HL-60 (cell line): ENCODE results near the gene METTL9.

Source experiments
- DNase-seq, 2 experiments: peaks; one replicate each; pipeline ENCODE4 v3.0.0-alpha.2; 2010 to 2020; ENCODE audit warnings: low read depth in 1 of 2, low spot score in 1 of 2
- H3K27ac ChIP-seq: fragments of 250-450 bp; sonication (Bioruptor Pico); replicated peaks from 2 replicates; pipeline ENCODE4 v1.5.1; 2020; ENCODE audit warnings: mild to moderate bottlenecking, moderate library complexity
- H3K27me3 ChIP-seq: fragments of 250-450 bp; sonication (Bioruptor Pico); 2 replicates; pipeline ENCODE4 v1.5.1; 2021; ENCODE audit warnings: mild to moderate bottlenecking, moderate library complexity; ENCODE audit not compliant: insufficient read depth, poor library complexity, severe bottlenecking
- H3K4me3 ChIP-seq: replicated peaks from 2 replicates; pipeline ENCODE4 v1.5.1; 2011; ENCODE audit warnings: mild to moderate bottlenecking, control low read depth, low read length; ENCODE audit not compliant: insufficient read depth
- GABPA ChIP-seq: IDR thresholded peaks from 2 replicates; pipeline ENCODE4 v1.6.1; 2012; ENCODE audit warnings: low read depth
- POLR2AphosphoS5 ChIP-seq: IDR thresholded peaks from 2 replicates; pipeline ENCODE4 v1.6.1; 2012; ENCODE audit warnings: low read depth
- SPI1 ChIP-seq: IDR thresholded peaks from 2 replicates; pipeline ENCODE4 v1.6.1; 2012; ENCODE audit warnings: low read depth, mild to moderate bottlenecking, borderline replicate concordance
- TF ChIP-seq, protein P1 (sequence below): IDR thresholded peaks from 2 replicates; pipeline ENCODE4 v1.6.1; 2012; ENCODE audit warnings: low read depth; ENCODE audit not compliant: insufficient replicate concordance
- TF ChIP-seq, protein P2 (sequence below): IDR thresholded peaks from one replicate; pipeline ENCODE4 v1.5.1; 2011; ENCODE audit warnings: low read length, control low read depth, inconsistent platforms; ENCODE audit not compliant: insufficient read depth

METTL9 gene

DNA sequence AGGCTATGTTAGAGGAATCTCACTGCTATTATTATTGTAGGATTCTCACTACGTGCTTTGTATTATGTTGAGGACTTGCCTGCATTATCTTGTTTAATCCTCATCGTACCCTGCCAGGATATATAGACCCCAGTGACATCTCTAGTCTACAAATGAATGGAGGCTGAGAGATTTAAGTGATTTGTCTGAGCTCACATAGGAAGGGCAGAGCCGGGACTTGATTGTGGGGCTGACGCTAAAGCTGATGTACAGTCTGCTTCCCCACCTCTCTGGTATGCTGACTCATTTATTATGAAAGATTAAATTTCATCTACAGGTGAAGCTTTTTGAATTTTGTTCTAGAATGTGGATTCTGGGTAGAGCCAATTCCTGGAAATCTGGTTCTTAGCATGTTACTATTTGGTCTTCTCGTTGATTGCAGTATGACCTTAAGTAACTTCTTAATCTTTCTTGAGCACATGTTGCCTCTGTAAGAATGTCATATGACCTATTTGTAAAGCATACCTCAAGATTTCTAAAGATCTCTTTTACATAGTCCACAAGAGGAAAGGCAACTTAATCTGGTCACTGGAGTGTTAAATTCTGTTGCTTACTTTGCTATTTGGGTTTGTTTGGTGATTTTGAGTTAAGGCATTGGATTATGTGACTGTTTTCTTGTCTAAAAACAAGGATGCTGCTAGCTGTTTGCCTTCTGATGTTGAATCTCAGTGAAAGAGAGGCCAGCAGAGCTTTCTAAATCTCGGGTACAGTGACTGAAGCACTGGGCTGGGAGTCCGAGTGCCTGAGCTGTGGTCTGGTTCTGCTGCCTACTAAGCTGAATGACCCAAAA is 12.4 kb downstream of the METTL9 start:
- no peak for TF ChIP-seq SPI1
- TF ChIP-seq, protein P1, sequence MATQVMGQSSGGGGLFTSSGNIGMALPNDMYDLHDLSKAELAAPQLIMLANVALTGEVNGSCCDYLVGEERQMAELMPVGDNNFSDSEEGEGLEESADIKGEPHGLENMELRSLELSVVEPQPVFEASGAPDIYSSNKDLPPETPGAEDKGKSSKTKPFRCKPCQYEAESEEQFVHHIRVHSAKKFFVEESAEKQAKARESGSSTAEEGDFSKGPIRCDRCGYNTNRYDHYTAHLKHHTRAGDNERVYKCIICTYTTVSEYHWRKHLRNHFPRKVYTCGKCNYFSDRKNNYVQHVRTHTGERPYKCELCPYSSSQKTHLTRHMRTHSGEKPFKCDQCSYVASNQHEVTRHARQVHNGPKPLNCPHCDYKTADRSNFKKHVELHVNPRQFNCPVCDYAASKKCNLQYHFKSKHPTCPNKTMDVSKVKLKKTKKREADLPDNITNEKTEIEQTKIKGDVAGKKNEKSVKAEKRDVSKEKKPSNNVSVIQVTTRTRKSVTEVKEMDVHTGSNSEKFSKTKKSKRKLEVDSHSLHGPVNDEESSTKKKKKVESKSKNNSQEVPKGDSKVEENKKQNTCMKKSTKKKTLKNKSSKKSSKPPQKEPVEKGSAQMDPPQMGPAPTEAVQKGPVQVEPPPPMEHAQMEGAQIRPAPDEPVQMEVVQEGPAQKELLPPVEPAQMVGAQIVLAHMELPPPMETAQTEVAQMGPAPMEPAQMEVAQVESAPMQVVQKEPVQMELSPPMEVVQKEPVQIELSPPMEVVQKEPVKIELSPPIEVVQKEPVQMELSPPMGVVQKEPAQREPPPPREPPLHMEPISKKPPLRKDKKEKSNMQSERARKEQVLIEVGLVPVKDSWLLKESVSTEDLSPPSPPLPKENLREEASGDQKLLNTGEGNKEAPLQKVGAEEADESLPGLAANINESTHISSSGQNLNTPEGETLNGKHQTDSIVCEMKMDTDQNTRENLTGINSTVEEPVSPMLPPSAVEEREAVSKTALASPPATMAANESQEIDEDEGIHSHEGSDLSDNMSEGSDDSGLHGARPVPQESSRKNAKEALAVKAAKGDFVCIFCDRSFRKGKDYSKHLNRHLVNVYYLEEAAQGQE, result no peak
- no peak for TF ChIP-seq POLR2AphosphoS5
- TF ChIP-seq, protein P2, sequence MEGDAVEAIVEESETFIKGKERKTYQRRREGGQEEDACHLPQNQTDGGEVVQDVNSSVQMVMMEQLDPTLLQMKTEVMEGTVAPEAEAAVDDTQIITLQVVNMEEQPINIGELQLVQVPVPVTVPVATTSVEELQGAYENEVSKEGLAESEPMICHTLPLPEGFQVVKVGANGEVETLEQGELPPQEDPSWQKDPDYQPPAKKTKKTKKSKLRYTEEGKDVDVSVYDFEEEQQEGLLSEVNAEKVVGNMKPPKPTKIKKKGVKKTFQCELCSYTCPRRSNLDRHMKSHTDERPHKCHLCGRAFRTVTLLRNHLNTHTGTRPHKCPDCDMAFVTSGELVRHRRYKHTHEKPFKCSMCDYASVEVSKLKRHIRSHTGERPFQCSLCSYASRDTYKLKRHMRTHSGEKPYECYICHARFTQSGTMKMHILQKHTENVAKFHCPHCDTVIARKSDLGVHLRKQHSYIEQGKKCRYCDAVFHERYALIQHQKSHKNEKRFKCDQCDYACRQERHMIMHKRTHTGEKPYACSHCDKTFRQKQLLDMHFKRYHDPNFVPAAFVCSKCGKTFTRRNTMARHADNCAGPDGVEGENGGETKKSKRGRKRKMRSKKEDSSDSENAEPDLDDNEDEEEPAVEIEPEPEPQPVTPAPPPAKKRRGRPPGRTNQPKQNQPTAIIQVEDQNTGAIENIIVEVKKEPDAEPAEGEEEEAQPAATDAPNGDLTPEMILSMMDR, result no peak
- no peak for TF ChIP-seq GABPA
- H3K4me3 ChIP-seq, result no peak overlapping the region
- peak overlapping the region; percentile 12; the same call in 1 of the 2 replicates for H3K27ac ChIP-seq
- DNase-seq, result peak in 1 of 2 experiments; percentile 14
- no peaks in the 10 kb centered on the region for H3K27me3 ChIP-seq

DNA sequence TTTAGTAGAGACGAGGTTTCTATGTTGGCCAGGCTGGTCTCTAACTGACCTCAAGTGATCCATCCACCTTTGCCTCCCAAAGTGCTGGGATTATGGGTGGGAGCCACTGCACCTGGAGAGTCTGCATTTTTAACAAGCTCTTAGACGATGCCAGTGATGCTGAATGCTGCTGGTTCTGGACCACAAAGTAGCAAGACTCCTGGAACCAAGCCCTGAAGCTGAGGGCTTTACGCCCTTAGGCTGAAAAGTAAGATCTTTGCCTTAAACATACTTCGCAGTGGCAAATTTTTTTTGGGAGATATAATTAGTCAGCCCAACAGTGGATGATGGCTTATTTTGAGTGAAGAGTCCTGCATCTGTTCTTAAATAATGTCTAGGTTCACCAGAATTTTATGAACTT is 14.0 kb downstream of the METTL9 start:
- Histone ChIP-seq H3K27me3 (no peaks in the 10 kb centered on the region), H3K4me3 (no peak overlapping the region), H3K27ac (no peak overlapping the region)
- TF ChIP-seq, protein P1, result no peak
- TF ChIP-seq, protein P2, result no peak
- TF ChIP-seq GABPA (no peak), SPI1 (no peak), POLR2AphosphoS5 (no peak)
- DNase-seq, result no peak

DNA sequence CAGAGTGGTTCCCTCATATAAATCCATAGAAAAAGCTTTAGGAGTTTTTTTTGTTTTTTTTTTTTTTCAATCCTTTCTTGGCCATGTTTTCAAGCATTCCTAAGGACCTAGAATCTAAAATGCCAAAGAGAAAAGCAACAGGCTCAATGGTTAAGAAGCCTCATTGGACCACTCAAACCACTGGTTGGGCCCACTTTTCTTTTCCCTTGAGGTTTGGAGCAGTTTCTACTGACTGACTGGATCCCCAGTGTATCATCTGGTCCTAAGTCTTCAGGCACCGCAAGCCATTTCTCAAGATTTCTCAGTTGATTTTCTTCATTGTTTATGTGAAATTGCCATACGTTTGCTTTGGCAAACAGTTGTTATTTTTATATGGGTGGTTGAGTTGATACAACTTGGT is 14.4 kb downstream of the METTL9 start:
- H3K4me3 ChIP-seq, result no peak overlapping the region
- TF ChIP-seq, protein P1, result no peak
- TF ChIP-seq POLR2AphosphoS5 (no peak), SPI1 (no peak), GABPA (no peak)
- TF ChIP-seq, protein P2, result no peak
- no peak overlapping the region for H3K27ac ChIP-seq
- H3K27me3 ChIP-seq, result no peaks in the 10 kb centered on the region
- no peak for DNase-seq
